Hepatocyte (in vitro differentiated cells): Measurements from ENCODE around the gene ADAMTSL3. TPM values are rescaled to one million over a fixed set of nuclear protein-coding genes. Genes with fewer than 3 reads are reported as not detected.

Experiments
- DNase-seq: peaks from one replicate; pipeline ENCODE4 v3.0.0-alpha.2; 2016; ENCODE audit warnings: low spot score
- H2AFZ ChIP-seq: fragments of 200-600 bp; sonication (generic); 2 replicates; pipeline ENCODE4 v1.6.0; 2016; ENCODE audit warnings: antibody characterized with exemption, mild to moderate bottlenecking
- H3K27ac ChIP-seq: fragments of 200-600 bp; sonication (generic); 2 replicates; pipeline ENCODE4 v1.5.1; 2016; ENCODE audit warnings: mild to moderate bottlenecking
- H3K27me3 ChIP-seq: fragments of 200-600 bp; sonication (generic); 2 replicates; pipeline ENCODE4 v1.6.1; 2016
- H3K36me3 ChIP-seq: fragments of 200-600 bp; sonication (generic); replicated peaks from 2 replicates; pipeline ENCODE4 v1.5.1; 2016; ENCODE audit warnings: low read depth; ENCODE audit not compliant: insufficient read depth
- H3K4me1 ChIP-seq: fragments of 200-600 bp; sonication (generic); 2 replicates; pipeline ENCODE4 v1.5.1; 2016; ENCODE audit warnings: mild to moderate bottlenecking, moderate library complexity; ENCODE audit not compliant: insufficient read depth
- H3K4me2 ChIP-seq: fragments of 200-600 bp; sonication (generic); 2 replicates; pipeline ENCODE4 v1.6.0; 2016
- H3K4me3 ChIP-seq: fragments of 200-600 bp; sonication (generic); 2 replicates; pipeline ENCODE4 v1.5.1; 2016; ENCODE audit warnings: mild to moderate bottlenecking
- H3K79me2 ChIP-seq: fragments of 200-600 bp; sonication (generic); 2 replicates; pipeline ENCODE4 v1.6.0; 2017; ENCODE audit warnings: mild to moderate bottlenecking
- H3K9me2 ChIP-seq: fragments of 200-600 bp; sonication (generic); replicated peaks from 2 replicates; pipeline ENCODE4 v1.6.0; 2017; ENCODE audit warnings: mild to moderate bottlenecking; ENCODE audit not compliant: insufficient read depth
- H3K9me3 ChIP-seq: fragments of 200-600 bp; sonication (generic); 2 replicates; pipeline ENCODE4 v1.5.1; 2016; ENCODE audit warnings: low read depth, mild to moderate bottlenecking
- H4K20me1 ChIP-seq: fragments of 200-600 bp; sonication (generic); 2 replicates; pipeline ENCODE4 v1.6.0; 2016; ENCODE audit warnings: mild to moderate bottlenecking; ENCODE audit not compliant: insufficient read depth, poor library complexity, severe bottlenecking
- EZH2 ChIP-seq: fragments of 200-600 bp; sonication (generic); IDR thresholded peaks from 2 replicates; pipeline ENCODE4 v1.6.1; 2016; ENCODE audit warnings: antibody characterized with exemption, mild to moderate bottlenecking, borderline replicate concordance
- EZH2phosphoT487 ChIP-seq: fragments of 200-600 bp; sonication (generic); IDR thresholded peaks from one replicate; pipeline ENCODE4 v1.6.1; 2018; ENCODE audit warnings: antibody characterized with exemption, mild to moderate bottlenecking, low read depth, moderate library complexity; ENCODE audit not compliant: unreplicated experiment, severe bottlenecking
- WGBS: methylation state at CpG from one replicate; pipeline ENCODE4 v1.1.6; 2016; ENCODE audit warnings: low lambda C conversion rate; ENCODE audit errors: missing lambda C conversion rate; 5-methylcytosine and 5-hydroxymethylcytosine counted together
- polyA plus RNA-seq: library from polyadenylated mRNA; unstranded; fragments of >200 nt; fragmentation: Nextera tagmentation; extraction: Ambion mirVana; gene quantifications from 2 replicates; pipeline ENCODE4 v1.2.1, GENCODE V29; 2016
- total RNA-seq: library from RNA; depleted of rRNA; stranded (reverse); fragments of >200 nt; gene quantifications from 2 replicates; pipeline ENCODE4 v1.2.3, GENCODE V29; 2014
- TF ChIP-seq, protein P1 (sequence below): fragments of 200-600 bp; sonication (generic); IDR thresholded peaks from 2 replicates; pipeline ENCODE4 v1.5.1; 2016; ENCODE audit warnings: antibody characterized with exemption, mild to moderate bottlenecking; ENCODE audit not compliant: poor library complexity

ADAMTSL3 gene
- total and polyA plus RNA-seq, 2 experiments from 2014 or later, result 5.0 to 5.2 TPM

DNA sequence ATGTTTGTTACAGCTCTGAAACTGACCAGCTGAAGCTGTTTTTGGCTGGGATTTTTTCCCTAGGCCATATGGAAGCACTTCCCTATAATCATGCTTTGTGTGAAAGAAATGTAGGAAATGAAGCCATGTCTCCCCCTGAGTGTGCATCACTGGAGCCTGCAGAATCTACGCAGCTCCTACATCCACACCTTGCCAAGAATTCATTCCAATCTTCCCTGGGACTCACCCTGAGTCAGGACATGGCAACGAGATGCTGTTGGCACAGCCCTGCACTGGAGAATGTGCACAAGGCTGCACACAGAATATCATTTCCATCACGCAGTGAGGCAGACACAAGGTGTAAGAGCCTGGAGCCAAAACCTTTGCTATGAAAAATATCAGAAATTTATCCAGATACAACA, 189.5 kb downstream of the ADAMTSL3 start:
- H3K27me3 ChIP-seq, result no peaks in the 10 kb centered on the region
- H2AFZ ChIP-seq, result no peak overlapping the region
- no peaks in the 10 kb centered on the region for H4K20me1 ChIP-seq
- H3K27ac ChIP-seq, result no peak overlapping the region
- no peak overlapping the region for H3K4me2 ChIP-seq
- DNase-seq, result no peak
- 78% methylated on average over 3 of the region's 3 CpGs for whole genome bisulfite sequencing
- H3K36me3 ChIP-seq, result no peaks in the 10 kb centered on the region
- H3K9me3 ChIP-seq, result no peaks in the 10 kb centered on the region
- no peaks in the 10 kb centered on the region for H3K9me2 ChIP-seq
- H3K4me1 ChIP-seq, result no peaks in the 10 kb centered on the region
- TF ChIP-seq, protein P1, sequence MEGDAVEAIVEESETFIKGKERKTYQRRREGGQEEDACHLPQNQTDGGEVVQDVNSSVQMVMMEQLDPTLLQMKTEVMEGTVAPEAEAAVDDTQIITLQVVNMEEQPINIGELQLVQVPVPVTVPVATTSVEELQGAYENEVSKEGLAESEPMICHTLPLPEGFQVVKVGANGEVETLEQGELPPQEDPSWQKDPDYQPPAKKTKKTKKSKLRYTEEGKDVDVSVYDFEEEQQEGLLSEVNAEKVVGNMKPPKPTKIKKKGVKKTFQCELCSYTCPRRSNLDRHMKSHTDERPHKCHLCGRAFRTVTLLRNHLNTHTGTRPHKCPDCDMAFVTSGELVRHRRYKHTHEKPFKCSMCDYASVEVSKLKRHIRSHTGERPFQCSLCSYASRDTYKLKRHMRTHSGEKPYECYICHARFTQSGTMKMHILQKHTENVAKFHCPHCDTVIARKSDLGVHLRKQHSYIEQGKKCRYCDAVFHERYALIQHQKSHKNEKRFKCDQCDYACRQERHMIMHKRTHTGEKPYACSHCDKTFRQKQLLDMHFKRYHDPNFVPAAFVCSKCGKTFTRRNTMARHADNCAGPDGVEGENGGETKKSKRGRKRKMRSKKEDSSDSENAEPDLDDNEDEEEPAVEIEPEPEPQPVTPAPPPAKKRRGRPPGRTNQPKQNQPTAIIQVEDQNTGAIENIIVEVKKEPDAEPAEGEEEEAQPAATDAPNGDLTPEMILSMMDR, result no peak
- TF ChIP-seq EZH2, result no peak
- no peak for TF ChIP-seq EZH2phosphoT487
- no peak overlapping the region for H3K4me3 ChIP-seq
- no peaks in the 10 kb centered on the region for H3K79me2 ChIP-seq

DNA sequence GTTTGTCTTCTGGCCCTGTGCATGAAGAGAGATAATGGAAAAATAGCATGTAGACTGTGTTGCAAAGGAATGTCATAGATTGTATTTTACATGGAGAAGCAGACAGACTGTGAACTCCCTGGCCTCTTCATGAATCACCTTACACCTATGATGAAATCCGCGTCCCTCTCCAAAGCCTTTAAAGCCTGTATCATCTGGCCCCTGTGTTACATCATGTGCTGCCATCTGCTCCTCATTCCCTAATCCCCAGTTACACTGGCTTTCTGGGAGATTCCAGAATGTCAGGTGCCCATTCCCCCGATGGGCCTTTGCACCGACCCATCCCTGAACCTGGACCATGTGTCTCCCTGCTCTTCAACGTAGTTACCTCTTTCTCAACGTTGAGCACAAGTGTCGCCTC, 190.8 kb downstream of the ADAMTSL3 start:
- Histone ChIP-seq H3K4me3 (no peak overlapping the region), H3K27me3 (no peaks in the 10 kb centered on the region), H3K79me2 (no peaks in the 10 kb centered on the region), H4K20me1 (no peaks in the 10 kb centered on the region), H2AFZ (no peak overlapping the region), H3K9me3 (no peaks in the 10 kb centered on the region), H3K27ac (peak overlapping the region; percentile 86), H3K4me2 (no peak overlapping the region), H3K4me1 (no peaks in the 10 kb centered on the region), H3K9me2 (no peaks in the 10 kb centered on the region), H3K36me3 (no peaks in the 10 kb centered on the region)
- no peak for TF ChIP-seq EZH2
- peak; percentile 46 for DNase-seq
- WGBS, result 89% methylated on average over 7 of the region's 7 CpGs

DNA sequence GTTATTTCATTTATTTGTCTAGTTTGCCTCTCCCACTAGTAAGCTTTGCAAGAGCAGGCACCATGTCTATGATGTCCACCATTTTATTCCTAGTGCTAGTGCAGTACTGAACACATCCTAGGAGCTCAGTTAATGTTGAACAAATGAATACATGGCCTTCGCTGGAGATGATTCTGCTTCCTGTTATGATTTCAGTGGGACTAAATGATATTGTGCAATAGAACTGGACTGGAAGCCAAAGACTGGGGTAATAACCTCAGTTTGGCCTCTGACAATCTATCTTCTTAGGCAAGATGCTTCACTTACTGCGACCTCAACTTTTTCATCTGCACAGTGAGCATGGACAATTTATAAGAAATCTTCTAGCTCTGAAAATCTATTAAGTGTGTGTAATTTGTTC, 191.3 kb downstream of the ADAMTSL3 start:
- Histone ChIP-seq H2AFZ (no peak overlapping the region), H4K20me1 (no peaks in the 10 kb centered on the region), H3K9me2 (no peaks in the 10 kb centered on the region), H3K4me1 (no peaks in the 10 kb centered on the region), H3K9me3 (no peaks in the 10 kb centered on the region), H3K79me2 (no peaks in the 10 kb centered on the region), H3K4me2 (no peak overlapping the region), H3K36me3 (no peaks in the 10 kb centered on the region), H3K27ac (peak overlapping the region; percentile 86), H3K27me3 (no peaks in the 10 kb centered on the region), H3K4me3 (no peak overlapping the region)
- 61% methylated on average over 2 of the region's 2 CpGs for WGBS
- TF ChIP-seq, protein P1, result no peak
- TF ChIP-seq EZH2phosphoT487 (no peak), EZH2 (no peak)
- peak; percentile 23 for DNase-seq

DNA sequence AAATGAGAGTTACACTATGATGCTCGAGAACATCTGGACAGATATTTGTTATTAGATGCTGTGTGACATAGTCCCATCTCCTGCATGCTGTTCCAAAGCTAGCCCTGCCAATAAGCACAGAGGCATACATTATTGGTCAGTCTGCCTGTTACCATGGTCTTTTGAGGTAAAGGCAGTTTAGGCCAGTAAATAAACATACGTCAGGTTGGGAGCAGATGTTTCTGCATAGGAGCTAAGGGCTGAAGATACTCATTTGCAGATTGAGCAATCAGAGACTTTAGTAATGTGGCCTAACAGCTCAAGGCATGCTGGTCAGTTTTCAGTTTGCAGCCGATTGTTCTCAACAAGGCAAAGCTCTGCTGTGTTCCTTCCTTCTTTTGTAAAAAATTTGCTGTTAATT, 192.9 kb downstream of the ADAMTSL3 start:
- H3K4me1 ChIP-seq, result no peaks in the 10 kb centered on the region
- H3K4me2 ChIP-seq, result no peak overlapping the region
- no peak overlapping the region for H3K4me3 ChIP-seq
- H4K20me1 ChIP-seq, result no peaks in the 10 kb centered on the region
- TF ChIP-seq EZH2 (no peak), EZH2phosphoT487 (no peak)
- TF ChIP-seq, protein P1, result no peak
- no peaks in the 10 kb centered on the region for H3K79me2 ChIP-seq
- no peaks in the 10 kb centered on the region for H3K36me3 ChIP-seq
- 66% methylated on average over 3 of the region's 3 CpGs for WGBS
- no peaks in the 10 kb centered on the region for H3K27me3 ChIP-seq
- DNase-seq, result peak; percentile 38
- H3K9me2 ChIP-seq, result no peaks in the 10 kb centered on the region
- H3K9me3 ChIP-seq, result no peaks in the 10 kb centered on the region
- H2AFZ ChIP-seq, result no peak overlapping the region
- H3K27ac ChIP-seq, result peak overlapping the region; percentile 35
